GM12865 (cell line): ENCODE data around the gene INSM1.

Experiments used
- DNase-seq: peaks from one replicate; pipeline ENCODE4 v3.0.0; 2010; ENCODE audit warnings: low read depth
- H3K4me3 ChIP-seq: 2 replicates; pipeline ENCODE4 v1.5.1; 2011; ENCODE audit warnings: mild to moderate bottlenecking, low read depth, low read length, control low read depth
- CTCF ChIP-seq: IDR thresholded peaks from 2 replicates; pipeline ENCODE4 v1.5.1; 2011; ENCODE audit warnings: low read length, control low read depth, low read depth, inconsistent platforms; ENCODE audit not compliant: insufficient read depth; ENCODE audit errors: missing control alignments

The INSM1 gene

GRCh38 chr20:20367575-20368417 is at the start of gene INSM1:
Gene INSM1, plus strand, starts transcription at chr20:20368104. Its CDS starts 164 bp downstream, at chr20:20368268.
- H3K4me3 ChIP-seq = no peak within 1 kb of the TSS; the same call in 1 of the 2 replicates
- no peak for DNase-seq

GRCh38 chr20:20318365-20319161 is 49.3 kb upstream of the INSM1 start:
- no peak for DNase-seq

More at GRCh38 chr20:20367575-20368417, at the start of gene INSM1:
- no peak for TF ChIP-seq CTCF

GRCh38 chr20:20321134-20321533 is 46.8 kb upstream of the INSM1 start:
- H3K4me3 ChIP-seq = no peak overlapping the region
- no peak for TF ChIP-seq CTCF
- DNase-seq = no peak

More at GRCh38 chr20:20318365-20319161, 49.3 kb upstream of the INSM1 start:
- H3K4me3 ChIP-seq = no peak overlapping the region
- TF ChIP-seq CTCF = no peak

GRCh38 chr20:20321917-20322316 is 46.0 kb upstream of the INSM1 start:
- no peak for DNase-seq
- TF ChIP-seq CTCF = no peak
- no peak overlapping the region for H3K4me3 ChIP-seq

- TF ChIP-seq CTCF = no peak
- no peak for DNase-seq
- H3K4me3 ChIP-seq = no peak overlapping the region
Observed at GRCh38 chr20:20322912-20323311, 45.0 kb upstream of the INSM1 start.

- no peak for DNase-seq
- H3K4me3 ChIP-seq = no peak overlapping the region
- no peak for TF ChIP-seq CTCF
Observed at GRCh38 chr20:20327746-20328145, 40.2 kb upstream of the INSM1 start.
